Measurements from ENCODE around the gene TINAGL1. TPM values are rescaled to one million over a fixed set of nuclear protein-coding genes. Genes with fewer than 3 reads are reported as not detected.
A peak's percentile ranks its signal among the peaks of the same experiment; 100 is the strongest.

Gene TINAGL1
- total RNA-seq, 2 experiments from 2014 or later = not detected

DNA sequence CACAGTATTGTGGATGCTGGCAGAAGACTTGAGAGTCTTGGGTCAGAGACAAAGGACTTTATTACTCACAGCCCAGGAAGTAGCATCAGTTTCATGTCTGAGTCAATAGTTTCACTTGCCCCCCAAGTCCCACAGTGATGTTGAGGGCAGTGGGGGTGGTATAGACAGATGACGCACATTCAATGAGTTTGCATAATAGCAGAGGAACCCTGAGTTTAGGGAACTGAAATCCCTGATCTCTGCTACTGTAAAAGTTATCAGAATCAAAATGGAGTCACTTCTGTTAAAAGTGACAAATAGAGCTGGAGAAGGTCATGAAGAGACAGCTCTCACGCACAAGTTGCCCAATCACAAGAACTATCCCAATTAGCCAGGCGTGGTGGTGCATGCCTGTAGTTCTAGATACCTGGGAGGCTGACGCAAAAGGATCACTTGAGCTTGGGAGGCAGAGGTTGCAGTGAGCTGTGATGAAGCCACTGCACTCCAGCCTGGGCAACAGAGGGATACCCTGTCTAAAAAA lies 29.7 kb downstream of the TINAGL1 start:
- TF ChIP-seq, protein P1, sequence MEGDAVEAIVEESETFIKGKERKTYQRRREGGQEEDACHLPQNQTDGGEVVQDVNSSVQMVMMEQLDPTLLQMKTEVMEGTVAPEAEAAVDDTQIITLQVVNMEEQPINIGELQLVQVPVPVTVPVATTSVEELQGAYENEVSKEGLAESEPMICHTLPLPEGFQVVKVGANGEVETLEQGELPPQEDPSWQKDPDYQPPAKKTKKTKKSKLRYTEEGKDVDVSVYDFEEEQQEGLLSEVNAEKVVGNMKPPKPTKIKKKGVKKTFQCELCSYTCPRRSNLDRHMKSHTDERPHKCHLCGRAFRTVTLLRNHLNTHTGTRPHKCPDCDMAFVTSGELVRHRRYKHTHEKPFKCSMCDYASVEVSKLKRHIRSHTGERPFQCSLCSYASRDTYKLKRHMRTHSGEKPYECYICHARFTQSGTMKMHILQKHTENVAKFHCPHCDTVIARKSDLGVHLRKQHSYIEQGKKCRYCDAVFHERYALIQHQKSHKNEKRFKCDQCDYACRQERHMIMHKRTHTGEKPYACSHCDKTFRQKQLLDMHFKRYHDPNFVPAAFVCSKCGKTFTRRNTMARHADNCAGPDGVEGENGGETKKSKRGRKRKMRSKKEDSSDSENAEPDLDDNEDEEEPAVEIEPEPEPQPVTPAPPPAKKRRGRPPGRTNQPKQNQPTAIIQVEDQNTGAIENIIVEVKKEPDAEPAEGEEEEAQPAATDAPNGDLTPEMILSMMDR (IDR thresholded peaks at IDR 0.05) = no peak
- Mint-ChIP-seq H3K36me3 (ENCODE audit: low read depth) (no peaks in the 10 kb centered on the region), H3K4me1 (ENCODE audit: low read depth) (peaks cover 11% of the 10 kb centered on the region), H3K4me3 (no peak overlapping the region), H3K27me3 (peaks cover 5% of the 10 kb centered on the region), H3K9me3 (no peaks in the 10 kb centered on the region), H3K27ac (no peak overlapping the region)
- DNase-seq (peak; percentile 79), ATAC-seq (peak; percentile 99)
- POLR2A ChIA-PET = no interaction called here
- intact Hi-C loops (cut with micrococcal nuclease) = no loop called here
- CTCF ChIA-PET = interaction anchor here (1.4 to 1.8 kb wide), 2 partner anchors 12 to 99 kb away, joined by 3 to 7 read pairs; partner anchors contain the start of gene COL16A1

DNA sequence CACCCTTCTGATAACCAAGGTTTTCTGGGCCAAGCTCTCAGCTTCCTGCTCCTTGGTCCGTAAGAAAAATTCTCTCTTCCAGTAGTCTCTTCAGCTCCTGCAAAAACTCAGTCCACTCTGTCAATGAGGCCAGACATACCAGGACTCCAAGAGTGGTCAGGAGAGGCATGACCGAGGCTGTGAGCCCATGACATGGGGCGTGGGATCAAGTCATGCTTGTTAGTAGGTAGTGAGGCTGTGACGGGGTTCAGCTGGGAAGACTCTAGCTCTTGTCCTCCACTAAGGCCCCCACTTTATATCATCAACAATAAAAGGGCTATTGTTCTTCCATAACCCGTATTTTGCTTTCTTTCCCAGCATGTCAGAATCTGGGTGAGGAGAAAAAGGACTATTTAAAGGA lies 31.0 kb downstream of the TINAGL1 start:
- CTCF ChIA-PET = interaction anchor here (1.4 kb wide), 1 partner anchor 58 kb away, joined by 3 read pairs; no protein-coding TSS in a partner anchor

DNA sequence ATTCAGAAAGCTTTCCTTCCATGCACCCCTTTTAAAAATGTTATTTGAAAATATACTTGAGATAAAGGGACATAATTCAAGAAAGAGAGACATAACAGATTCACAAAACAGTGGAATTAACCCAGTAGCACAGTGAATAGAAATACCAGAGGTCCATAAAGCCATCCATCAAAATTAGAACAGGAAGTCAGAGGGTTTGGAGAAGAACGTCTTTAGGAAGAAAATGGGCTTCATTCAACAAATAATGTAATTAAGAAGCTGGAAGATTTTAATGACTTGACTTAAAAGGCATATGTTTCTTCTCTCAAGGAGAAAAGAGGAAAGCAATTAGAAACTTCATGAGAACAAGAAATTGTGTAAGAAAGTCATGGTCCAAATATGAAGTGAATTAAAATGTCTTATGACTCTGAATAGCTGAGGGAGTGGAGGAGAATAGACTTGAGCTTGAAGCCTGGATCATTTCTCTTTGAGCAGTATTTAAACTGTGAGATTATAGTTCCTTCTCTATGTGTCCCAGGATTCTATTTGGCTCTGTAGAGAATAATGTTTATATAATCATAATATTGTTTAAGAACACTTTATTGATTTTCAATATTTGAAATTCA lies 33.3 kb downstream of the TINAGL1 start:
- ChIA-PET CTCF (interaction anchor here (1.0 to 2.0 kb wide), 6 partner anchors 9 to 44 kb away, joined by 3 to 8 read pairs (median 4); no protein-coding TSS in a partner anchor), POLR2A (no interaction called here)
- Mint-ChIP-seq H3K9me3 (no peaks in the 10 kb centered on the region), H3K27ac (no peak overlapping the region), H3K27me3 (peaks cover 9% of the 10 kb centered on the region), H3K4me3 (no peak overlapping the region), H3K4me1 (ENCODE audit: low read depth) (peaks cover 11% of the 10 kb centered on the region), H3K36me3 (ENCODE audit: low read depth) (no peaks in the 10 kb centered on the region)
- DNase-seq (no peak), ATAC-seq (no peak)
- TF ChIP-seq, protein P1 (IDR thresholded peaks at IDR 0.05) = no peak
- intact Hi-C loops (cut with micrococcal nuclease) = no loop called here

More for the DNA sequence above, 31.0 kb downstream of the TINAGL1 start:
- POLR2A ChIA-PET = no interaction called here
- peaks cover 11% of the 10 kb centered on the region for H3K4me1 Mint-ChIP-seq (ENCODE audit: low read depth)
- no peaks in the 10 kb centered on the region for H3K9me3 Mint-ChIP-seq
- peaks cover 5% of the 10 kb centered on the region for H3K27me3 Mint-ChIP-seq
- no peaks in the 10 kb centered on the region for H3K36me3 Mint-ChIP-seq (ENCODE audit: low read depth)
- H3K27ac Mint-ChIP-seq = no peak overlapping the region
- no peak overlapping the region for H3K4me3 Mint-ChIP-seq
- intact Hi-C loops (cut with micrococcal nuclease) = no loop called here
- TF ChIP-seq, protein P1 (IDR thresholded peaks at IDR 0.05) = no peak
- no peak for ATAC-seq
- DNase-seq = no peak

DNA sequence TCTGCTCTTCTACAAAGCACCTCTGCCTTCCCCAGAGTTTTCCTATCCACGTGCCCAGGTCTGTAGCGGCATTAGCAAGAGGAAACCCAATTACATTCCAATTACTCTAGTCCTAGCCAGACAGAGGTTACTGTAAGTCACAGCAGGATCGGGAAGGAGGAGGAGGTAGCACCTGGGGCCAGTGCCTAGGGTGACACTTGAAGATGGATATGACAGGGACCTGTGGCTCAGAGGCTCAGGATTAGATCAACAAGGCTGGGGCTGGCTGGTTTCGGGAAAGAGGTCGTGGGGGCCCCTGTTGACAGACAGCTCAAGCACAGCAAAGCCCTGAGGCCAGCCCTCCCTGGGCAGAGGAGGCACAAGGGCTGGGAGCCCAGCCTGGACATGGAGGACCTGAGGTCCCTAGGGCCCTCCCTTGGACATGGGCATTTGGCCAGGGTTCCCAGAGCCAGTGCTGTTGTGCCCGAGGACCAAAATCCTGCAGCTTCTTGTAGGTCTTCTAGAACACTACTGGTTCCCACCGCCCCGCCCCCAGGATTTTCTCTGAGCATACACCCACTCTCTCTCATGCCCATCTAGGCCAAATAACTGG lies 38.2 kb downstream of the TINAGL1 start:
- no peak for ATAC-seq

More for the DNA sequence above, 38.2 kb downstream of the TINAGL1 start:
- no peaks in the 10 kb centered on the region for H3K9me3 Mint-ChIP-seq
- CTCF ChIA-PET = interaction anchor here (1.4 kb wide), 1 partner anchor 21 kb away, joined by 4 read pairs; no protein-coding TSS in a partner anchor
- no peak for DNase-seq
- no peaks in the 10 kb centered on the region for H3K36me3 Mint-ChIP-seq (ENCODE audit: low read depth)
- H3K4me3 Mint-ChIP-seq = no peak overlapping the region
- H3K27ac Mint-ChIP-seq = no peak overlapping the region
- POLR2A ChIA-PET = no interaction called here
- TF ChIP-seq, protein P1 (IDR thresholded peaks at IDR 0.05) = no peak
- intact Hi-C loops (cut with micrococcal nuclease) = loop anchor here (5.0 kb wide), 1 partner anchor 52 kb away; no protein-coding TSS in a partner anchor
- peaks cover 30% of the 10 kb centered on the region for H3K27me3 Mint-ChIP-seq
- H3K4me1 Mint-ChIP-seq (ENCODE audit: low read depth) = peaks cover 2% of the 10 kb centered on the region
